ENCODE measurements around the gene MAGI1.

DNA sequence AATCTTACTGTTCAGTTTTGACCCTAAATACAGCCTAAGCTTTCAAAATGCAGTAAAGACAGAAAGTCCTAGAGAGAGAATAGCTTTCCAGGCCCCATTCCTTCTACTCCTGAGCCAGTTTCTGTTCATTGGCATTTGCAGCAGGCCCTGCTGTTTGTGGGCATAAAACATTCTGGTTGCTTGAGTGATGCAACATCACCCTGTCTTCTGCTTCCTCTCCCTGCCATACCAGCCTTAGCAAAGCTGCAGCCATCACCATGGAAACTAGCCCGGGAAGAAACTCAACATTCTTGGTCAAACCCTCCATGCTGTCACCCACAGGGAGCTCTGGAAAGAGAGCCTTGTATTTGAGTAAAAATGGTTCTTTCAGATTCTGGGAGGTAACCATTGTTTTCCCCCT is 325.7 kb downstream of the MAGI1 start:
- TF ChIP-seq, protein P1, sequence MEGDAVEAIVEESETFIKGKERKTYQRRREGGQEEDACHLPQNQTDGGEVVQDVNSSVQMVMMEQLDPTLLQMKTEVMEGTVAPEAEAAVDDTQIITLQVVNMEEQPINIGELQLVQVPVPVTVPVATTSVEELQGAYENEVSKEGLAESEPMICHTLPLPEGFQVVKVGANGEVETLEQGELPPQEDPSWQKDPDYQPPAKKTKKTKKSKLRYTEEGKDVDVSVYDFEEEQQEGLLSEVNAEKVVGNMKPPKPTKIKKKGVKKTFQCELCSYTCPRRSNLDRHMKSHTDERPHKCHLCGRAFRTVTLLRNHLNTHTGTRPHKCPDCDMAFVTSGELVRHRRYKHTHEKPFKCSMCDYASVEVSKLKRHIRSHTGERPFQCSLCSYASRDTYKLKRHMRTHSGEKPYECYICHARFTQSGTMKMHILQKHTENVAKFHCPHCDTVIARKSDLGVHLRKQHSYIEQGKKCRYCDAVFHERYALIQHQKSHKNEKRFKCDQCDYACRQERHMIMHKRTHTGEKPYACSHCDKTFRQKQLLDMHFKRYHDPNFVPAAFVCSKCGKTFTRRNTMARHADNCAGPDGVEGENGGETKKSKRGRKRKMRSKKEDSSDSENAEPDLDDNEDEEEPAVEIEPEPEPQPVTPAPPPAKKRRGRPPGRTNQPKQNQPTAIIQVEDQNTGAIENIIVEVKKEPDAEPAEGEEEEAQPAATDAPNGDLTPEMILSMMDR (conservative IDR thresholded peaks at IDR 0.05; ENCODE audit: low read length), result no peak
- TF ChIP-seq EZH2phosphoT487 (IDR thresholded peaks at IDR 0.05; ENCODE audit: borderline replicate concordance), result no peak

All from Loucy (cell line).